SKM-1 treated with dmso at 0.1 percent for 144 hours (cell line): ENCODE data around the gene LSG1.

Experiments used
- DNase-seq: peaks from one replicate; lab custom pipeline; 2025; ENCODE audit not compliant: unreplicated experiment; lab: John Stamatoyannopoulos, UW

The LSG1 gene

GRCh38 chr3:194671900-194672808 lies at the start of gene LSG1:
LSG1 (minus strand) TSS chr3:194672191; CDS start chr3:194672162, 29 bp downstream.
- DNase-seq, result peak; percentile 93

GRCh38 chr3:194720048-194720447 lies 48.1 kb upstream of the LSG1 start:
- DNase-seq, result no peak

- DNase-seq, result no peak
Measured at GRCh38 chr3:194718079-194718478, 46.1 kb upstream of the LSG1 start.

GRCh38 chr3:194715022-194715800 lies 43.2 kb upstream of the LSG1 start:
- no peak for DNase-seq

- no peak for DNase-seq
Measured at GRCh38 chr3:194714564-194714963, 42.6 kb upstream of the LSG1 start.

GRCh38 chr3:194714137-194714455 lies 42.1 kb upstream of the LSG1 start:
- DNase-seq, result no peak

- no peak for DNase-seq
Measured at GRCh38 chr3:194713299-194714136, 41.5 kb upstream of the LSG1 start.

GRCh38 chr3:194711913-194712312 lies 39.9 kb upstream of the LSG1 start:
- no peak for DNase-seq

- no peak for DNase-seq
Measured at GRCh38 chr3:194711286-194711685, 39.3 kb upstream of the LSG1 start.

GRCh38 chr3:194707147-194707540 lies 35.2 kb upstream of the LSG1 start:
- no peak for DNase-seq

GRCh38 chr3:194705761-194706160 lies 33.8 kb upstream of the LSG1 start:
- DNase-seq, result no peak

GRCh38 chr3:194705227-194705626 lies 33.2 kb upstream of the LSG1 start:
- DNase-seq, result no peak

- DNase-seq, result no peak
Measured at GRCh38 chr3:194702545-194702944, 30.6 kb upstream of the LSG1 start.

- no peak for DNase-seq
Measured at GRCh38 chr3:194696702-194697101, 24.7 kb upstream of the LSG1 start.

- no peak for DNase-seq
Measured at GRCh38 chr3:194691481-194692283, 19.7 kb upstream of the LSG1 start.

GRCh38 chr3:194690501-194691372 lies 18.7 kb upstream of the LSG1 start:
- no peak for DNase-seq

GRCh38 chr3:194689493-194689944 lies 17.5 kb upstream of the LSG1 start:
- DNase-seq, result no peak

- DNase-seq, result no peak
Measured at GRCh38 chr3:194688946-194689345, 17.0 kb upstream of the LSG1 start.

GRCh38 chr3:194688200-194688740 lies 16.3 kb upstream of the LSG1 start:
- DNase-seq, result peak; percentile 50
